GM21825 (cell line): ENCODE measurements around the gene CHMP1A.
"Not testable (repeated sequence)": the region's sequence is repeated elsewhere in the genome, so short reads cannot be mapped to it uniquely, and the experiment has no call there.

Source experiments
- ATAC-seq: cut with Tn5 transposase; IDR thresholded peaks from one replicate; pipeline ENCODE4 v1.9.1; 2021; ENCODE audit warnings: mild to moderate bottlenecking, moderate library complexity; ENCODE audit not compliant: unreplicated experiment

The CHMP1A gene

DNA sequence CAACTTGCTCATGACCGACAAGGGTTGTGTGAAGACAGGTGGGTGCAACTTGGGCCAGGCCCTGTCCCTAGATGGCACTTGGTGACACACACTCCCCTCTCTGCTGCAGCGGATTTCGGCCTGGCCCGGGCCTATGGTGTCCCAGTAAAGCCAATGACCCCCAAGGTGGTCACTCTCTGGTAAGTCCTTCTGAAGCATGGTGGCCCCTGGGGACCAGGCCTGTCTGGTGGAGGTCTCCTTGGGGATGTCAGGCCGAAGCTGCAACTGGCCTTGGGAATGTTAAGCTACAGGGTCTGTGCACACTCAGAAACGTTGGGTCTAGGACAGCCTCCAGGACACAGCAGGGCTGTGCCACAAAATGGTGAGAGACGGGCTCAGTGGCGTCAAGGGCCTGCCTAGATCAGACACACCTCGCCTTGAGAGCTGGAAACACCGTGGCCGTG is 35.8 kb upstream of the CHMP1A start:
- ATAC-seq = no peak

- ATAC-seq = no peak
These were observed 34.6 kb upstream of the CHMP1A start for GRCh38 chr16:89691986-89692569.

GRCh38 chr16:89691231-89691985 is 33.9 kb upstream of the CHMP1A start:
- no peak for ATAC-seq

DNA sequence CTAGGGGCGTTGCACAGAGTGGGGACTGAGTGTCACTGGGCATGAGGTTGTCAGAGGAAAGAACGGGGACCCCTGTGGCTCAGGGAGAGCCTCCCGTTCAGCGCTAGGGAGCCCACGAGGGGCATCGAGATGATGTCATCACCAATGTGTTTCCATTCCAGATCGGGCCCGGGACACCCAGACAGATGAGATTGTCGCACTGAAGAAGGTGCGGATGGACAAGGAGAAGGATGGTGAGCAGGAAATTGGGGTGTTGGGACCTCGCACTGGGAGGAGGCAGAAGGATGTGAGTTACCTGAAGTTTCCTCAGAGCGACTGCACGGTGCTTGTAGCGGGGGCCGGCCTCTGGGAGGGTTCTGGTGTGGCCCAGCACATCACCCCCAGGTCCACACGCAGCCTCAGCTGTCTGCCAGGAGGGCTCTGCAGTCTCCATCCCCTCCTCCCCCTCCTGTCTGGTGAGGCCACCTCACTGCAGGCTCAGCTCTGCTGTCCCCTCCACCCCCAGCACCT is 32.9 kb upstream of the CHMP1A start:
- no peak for ATAC-seq

- not testable (repeated sequence) for ATAC-seq
These were observed 32.1 kb upstream of the CHMP1A start for GRCh38 chr16:89689621-89690020.

DNA sequence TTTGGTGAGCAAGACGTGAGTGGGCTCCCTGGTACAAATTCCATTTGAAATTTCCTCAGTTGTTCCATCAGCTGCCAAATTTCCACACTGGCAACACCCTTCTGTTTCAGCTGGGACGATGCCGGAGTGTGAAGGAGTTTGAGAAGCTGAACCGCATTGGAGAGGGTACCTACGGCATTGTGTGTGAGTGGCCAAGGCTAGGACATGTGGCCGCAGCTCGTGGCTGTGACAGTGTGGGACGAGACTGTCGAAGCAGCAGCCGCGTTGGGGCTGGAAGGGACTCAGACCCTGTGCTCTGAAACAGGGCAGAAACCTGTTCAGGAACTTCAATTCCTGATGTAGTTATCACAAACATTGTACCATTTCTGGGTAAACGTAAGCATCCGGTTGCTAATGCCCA is 31.6 kb upstream of the CHMP1A start:
- ATAC-seq = no peak

GRCh38 chr16:89688395-89688794 is 30.9 kb upstream of the CHMP1A start:
- ATAC-seq = no peak

GRCh38 chr16:89687092-89687940 is 29.8 kb upstream of the CHMP1A start:
- peak; percentile 38 for ATAC-seq

- ATAC-seq = peak; percentile 65
These were observed 29.1 kb upstream of the CHMP1A start, which contains the start of gene CDK10 for GRCh38 chr16:89686520-89687091. TSS of gene CDK10 (plus strand) at chr16:89686689. CDS start at chr16:89686711, 22 bp downstream.

GRCh38 chr16:89685916-89686315 is 28.4 kb upstream of the CHMP1A start:
- no peak for ATAC-seq

DNA sequence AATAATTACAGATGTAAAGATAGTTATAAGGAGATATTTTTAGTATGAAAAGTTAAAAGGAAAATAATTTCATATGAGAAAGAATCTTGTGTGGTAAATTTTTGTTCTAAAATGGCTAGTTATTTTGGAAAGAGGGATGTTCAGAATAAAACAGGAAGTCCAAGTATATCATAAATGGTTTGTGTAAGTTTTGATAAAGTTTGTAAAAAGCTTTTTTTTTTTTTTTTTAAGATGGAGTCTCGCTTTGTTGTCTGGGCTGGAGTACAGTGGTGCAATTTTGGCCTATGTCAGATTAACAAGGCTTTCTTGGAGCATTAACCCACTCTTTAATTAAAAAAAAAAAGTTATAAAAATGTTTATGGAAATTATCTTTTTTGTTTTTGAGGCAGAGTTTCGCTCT is 20.8 kb upstream of the CHMP1A start:
- ATAC-seq = no peak

GRCh38 chr16:89672177-89672941 is 14.9 kb upstream of the CHMP1A start:
- ATAC-seq = no peak

- not testable (repeated sequence) for ATAC-seq
These were observed 14.1 kb upstream of the CHMP1A start for GRCh38 chr16:89671565-89671964.

GRCh38 chr16:89670496-89671431 is 13.3 kb upstream of the CHMP1A start:
- no peak for ATAC-seq

DNA sequence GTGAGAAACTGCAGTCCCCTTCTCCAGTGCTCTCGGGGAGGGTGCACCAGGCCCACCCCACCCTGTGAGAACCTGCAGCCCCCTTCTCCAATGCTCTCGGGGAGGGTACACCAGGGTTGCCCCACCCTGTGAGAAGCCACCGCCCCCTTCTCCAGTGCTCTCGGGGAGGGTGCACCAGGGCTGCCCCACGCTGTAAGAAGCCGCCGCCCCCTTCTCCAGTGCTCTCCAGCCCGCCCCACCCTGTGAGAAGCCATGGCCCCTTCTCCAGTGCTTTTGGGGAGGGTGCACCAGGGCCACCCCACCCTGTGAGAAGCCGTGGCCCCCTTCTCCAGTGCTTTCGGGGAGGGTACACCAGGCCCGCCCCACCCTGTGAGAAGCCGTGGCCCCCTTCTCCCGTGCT is 12.2 kb upstream of the CHMP1A start:
- no peak for ATAC-seq

GRCh38 chr16:89668790-89669158 is 11.3 kb upstream of the CHMP1A start:
- no peak for ATAC-seq

DNA sequence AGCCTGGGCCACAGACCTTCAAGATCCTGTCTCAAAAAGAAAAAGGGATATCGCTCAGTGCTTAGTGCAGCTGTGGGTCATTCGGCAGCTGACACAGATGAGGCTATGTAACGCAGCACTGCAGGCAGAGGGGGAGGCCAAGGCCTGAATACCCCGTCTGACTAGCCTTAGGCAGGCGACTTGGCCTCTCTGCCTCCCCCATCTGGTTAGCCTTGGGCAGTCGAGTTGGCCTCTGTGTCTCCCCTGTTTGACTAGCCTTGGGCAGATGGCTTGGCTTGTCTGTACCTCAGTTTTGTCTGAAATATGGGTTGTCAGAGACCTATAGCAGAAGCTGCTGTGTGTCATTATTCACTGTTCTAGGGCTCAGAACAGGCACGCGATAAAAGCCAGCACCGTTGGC is 10.1 kb upstream of the CHMP1A start:
- ATAC-seq = no peak

DNA sequence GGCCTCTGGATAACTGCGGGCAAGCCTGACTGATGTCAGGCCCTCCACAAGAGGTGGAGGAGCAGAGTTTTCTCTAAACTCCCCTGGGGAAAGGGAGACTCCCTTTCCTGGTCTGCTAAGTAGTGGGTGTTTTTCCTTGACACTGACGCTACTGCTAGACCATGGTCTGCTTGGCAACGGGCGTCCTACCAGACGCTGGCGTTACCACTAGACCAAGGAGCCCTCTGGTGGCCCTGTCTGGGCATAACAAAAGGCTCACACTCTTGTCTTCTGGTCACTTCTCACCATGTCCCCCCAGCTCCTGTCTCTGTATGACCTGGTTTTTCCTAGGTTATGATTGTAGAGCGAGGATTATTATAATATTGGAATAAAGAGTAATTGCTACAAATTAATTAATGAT is 9.5 kb upstream of the CHMP1A start:
- not testable (repeated sequence) for ATAC-seq

DNA sequence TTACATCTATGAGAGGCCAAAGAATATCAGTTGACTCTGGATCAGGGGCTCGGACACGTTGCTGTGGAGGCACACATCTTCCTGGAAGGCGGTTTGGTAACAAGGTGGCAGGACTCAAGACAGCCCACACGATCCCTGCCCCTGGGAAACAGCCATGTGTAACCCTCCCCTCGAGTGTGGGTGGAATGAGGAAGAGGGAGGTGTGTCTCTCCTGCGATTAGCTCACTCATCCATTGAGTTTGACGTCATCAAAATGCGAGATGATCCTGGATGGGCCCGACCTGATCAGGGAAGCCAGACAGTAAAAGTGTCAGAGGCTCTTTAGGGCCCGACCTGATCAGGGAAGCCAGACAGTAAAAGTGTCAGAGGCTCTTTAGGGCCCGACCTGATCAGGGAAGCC is 6.7 kb upstream of the CHMP1A start:
- ATAC-seq = not testable (repeated sequence)
